ENCODE data around the gene PIP5KL1. TPM values are rescaled to one million over a fixed set of nuclear protein-coding genes. Genes with fewer than 3 reads are reported as not detected.

The PIP5KL1 gene
- total RNA-seq, 2 experiments from 2014 or later = 1.8 to 2.6 TPM

- peaks cover 6% of the 10 kb centered on the region for H3K36me3 Mint-ChIP-seq
- DNase-seq (no peak), ATAC-seq (no peak)
- CTCF ChIA-PET = interaction anchor here (0.9 to 4.4 kb wide), 15 partner anchors 8 to 184 kb away, joined by 3 to 42 read pairs (median 6); partner anchors contain the start of genes CDK9, SH2D3C and TOR2A
- H3K9me3 Mint-ChIP-seq (ENCODE audit: low read depth) = no peaks in the 10 kb centered on the region
- H3K4me1 Mint-ChIP-seq = peaks cover 66% of the 10 kb centered on the region
- H3K27ac Mint-ChIP-seq = peak overlapping the region; percentile 9
- H3K4me3 Mint-ChIP-seq = no peak overlapping the region
- peaks cover 5% of the 10 kb centered on the region for H3K27me3 Mint-ChIP-seq
Measured at GRCh38 chr9:127918183-127919107, 12.1 kb downstream of the PIP5KL1 start.

DNA sequence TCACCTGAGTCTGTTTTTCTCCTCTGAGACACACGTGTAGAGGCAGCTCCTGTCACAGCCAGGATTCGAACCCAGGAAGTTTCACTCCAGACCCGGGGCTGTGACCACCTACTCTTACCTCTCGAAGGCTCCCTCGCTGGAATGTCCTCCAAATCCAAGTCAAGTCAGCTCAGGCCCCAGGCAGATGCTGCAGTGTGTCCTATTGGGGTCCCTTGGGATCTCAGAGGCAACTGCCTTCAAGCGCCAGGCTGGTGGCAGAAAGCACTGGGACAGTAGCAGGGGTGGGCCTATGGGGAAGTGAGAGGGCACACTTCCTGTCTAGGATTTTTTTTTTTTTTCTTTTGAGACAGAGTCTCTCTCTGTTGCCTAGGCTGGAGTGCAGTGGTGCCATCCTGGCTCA lies 13.0 kb downstream of the PIP5KL1 start:
- Mint-ChIP-seq H3K4me3 (peak overlapping the region; percentile 81), H3K27me3 (peaks cover 5% of the 10 kb centered on the region), H3K27ac (peak overlapping the region; percentile 52), H3K9me3 (ENCODE audit: low read depth) (no peaks in the 10 kb centered on the region), H3K36me3 (peaks cover 11% of the 10 kb centered on the region), H3K4me1 (peaks cover 72% of the 10 kb centered on the region)
- DNase-seq = no peak
- CTCF ChIA-PET = interaction anchor here (0.9 to 4.2 kb wide), 11 partner anchors 10 to 183 kb away, joined by 3 to 26 read pairs (median 7); partner anchors contain the start of genes CDK9, SH2D3C, ST6GALNAC6 and TOR2A
- no peak for ATAC-seq

DNA sequence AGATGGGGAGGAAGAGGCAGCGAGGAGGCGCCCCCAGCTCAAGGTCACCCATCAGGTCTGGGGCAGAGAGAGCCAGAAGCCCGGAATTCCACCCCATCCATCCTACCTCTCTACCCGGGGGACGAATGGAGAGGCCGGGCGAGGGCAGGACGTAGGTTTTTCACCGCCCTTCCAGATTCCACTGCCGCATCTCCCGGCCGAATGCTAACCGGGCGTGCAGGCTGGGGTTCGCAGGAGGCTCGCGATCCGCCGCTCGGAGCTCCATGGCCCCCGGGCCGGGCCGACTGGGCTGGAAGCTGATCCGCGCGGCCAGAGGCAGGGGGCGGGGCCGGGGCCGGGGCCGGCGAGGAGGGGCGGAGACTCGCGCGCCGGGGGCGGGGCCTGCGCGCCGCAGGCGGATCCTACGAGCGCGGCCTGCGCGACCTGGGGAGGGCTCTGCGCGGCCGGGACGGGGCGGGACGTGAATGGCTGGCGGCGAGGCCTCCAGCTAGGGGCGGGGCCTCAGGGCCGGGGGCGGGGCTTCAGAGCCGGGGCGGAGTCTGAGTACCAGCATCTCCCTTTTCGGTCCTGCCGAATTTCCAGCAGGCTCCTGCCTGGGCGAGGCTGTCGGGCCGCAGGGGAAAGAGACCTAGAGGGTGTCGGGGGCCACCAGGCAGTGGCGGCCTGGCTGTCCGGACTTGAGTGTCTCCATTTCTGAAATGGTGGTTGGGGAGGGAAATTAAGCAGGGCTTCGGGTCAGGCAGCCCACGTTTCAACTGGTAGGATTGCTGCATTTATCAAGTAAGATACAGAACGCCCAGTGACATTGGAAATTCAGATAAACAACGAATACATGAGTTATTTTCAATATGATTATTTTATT lies 13.6 kb downstream of the PIP5KL1 start, which contains the start of gene ST6GALNAC4:
Gene ST6GALNAC4, minus strand, starts transcription at position 322 of the 862 bp plus-strand sequence. CDS start 622 bp downstream, outside the sequence.
- CTCF ChIA-PET = interaction anchor here (0.8 to 4.2 kb wide), 18 partner anchors 10 to 201 kb away, joined by 3 to 26 read pairs (median 5); partner anchors contain the start of genes CDK9, NAIF1, SH2D3C and SLC25A25
- peaks cover under 1% of the 10 kb centered on the region for H3K27me3 Mint-ChIP-seq
- H3K4me3 Mint-ChIP-seq = peak within 1 kb of the TSS; percentile 81
- peak within 1 kb of the TSS; percentile 91 for H3K27ac Mint-ChIP-seq
- H3K9me3 Mint-ChIP-seq (ENCODE audit: low read depth) = no peaks in the 10 kb centered on the region
- peak; percentile 94 for ATAC-seq
- DNase-seq = peak; percentile 96
- peaks cover 75% of the 10 kb centered on the region for H3K4me1 Mint-ChIP-seq
- peaks cover 18% of the 10 kb centered on the region for H3K36me3 Mint-ChIP-seq

DNA sequence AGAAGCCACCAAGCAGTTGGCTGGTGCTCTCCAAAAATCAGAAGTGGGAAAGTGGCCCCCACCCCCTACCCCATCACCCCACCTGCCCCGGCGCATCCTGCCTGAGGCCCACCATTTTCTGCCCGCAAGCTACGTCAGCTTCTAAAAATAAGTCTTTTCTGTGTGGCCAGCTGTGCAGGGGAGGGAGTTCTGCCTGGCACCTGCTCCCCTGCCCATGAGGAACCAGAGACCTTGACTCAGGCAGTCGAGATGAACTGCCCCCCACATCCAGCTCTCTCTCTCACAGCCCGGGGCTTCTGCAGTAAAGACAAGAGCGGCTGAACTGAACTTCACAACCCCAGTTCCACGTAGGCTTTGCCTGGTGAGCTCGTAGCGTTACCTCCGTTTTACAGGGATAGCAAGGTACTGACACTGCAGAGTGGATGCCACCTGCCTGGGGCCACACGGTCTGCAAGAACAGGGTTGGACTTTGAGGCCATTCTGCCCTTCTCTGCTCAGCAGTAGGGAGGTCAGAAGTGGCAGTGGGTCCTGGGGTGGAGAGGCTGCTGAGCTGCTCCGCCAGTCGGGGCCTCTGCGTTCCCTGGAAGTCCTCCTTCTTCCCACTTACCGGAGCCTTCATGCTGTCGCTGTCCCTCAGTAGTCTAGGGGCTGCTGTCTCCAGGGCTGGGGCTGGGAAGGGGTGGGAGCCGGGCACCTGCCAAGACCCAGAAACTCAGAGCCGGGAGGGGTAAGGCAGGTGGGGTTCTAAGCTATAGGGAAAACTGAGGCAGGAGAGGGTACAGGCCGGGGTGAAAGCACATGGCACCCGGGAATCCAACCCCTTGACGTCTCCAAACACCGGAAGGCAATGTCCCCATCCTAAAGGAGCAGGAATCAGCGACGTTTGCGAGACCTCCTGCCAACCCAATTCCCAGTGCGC lies 14.5 kb downstream of the PIP5KL1 start:
- Mint-ChIP-seq H3K27me3 (no peaks in the 10 kb centered on the region), H3K4me3 (peak overlapping the region; percentile 81), H3K36me3 (peaks cover 23% of the 10 kb centered on the region), H3K27ac (peak overlapping the region; percentile 91), H3K9me3 (ENCODE audit: low read depth) (no peaks in the 10 kb centered on the region), H3K4me1 (peaks cover 77% of the 10 kb centered on the region)
- ATAC-seq = peak; percentile 9
- CTCF ChIA-PET = interaction anchor here (0.6 to 4.2 kb wide), 20 partner anchors 10 to 202 kb away, joined by 3 to 26 read pairs (median 4); partner anchors contain the start of genes CDK9, NAIF1, SLC25A25 and ST6GALNAC6
- peak; percentile 83 for DNase-seq

- CTCF ChIA-PET = interaction anchor here (0.8 to 4.2 kb wide), 12 partner anchors 9 to 180 kb away, joined by 3 to 26 read pairs (median 6); partner anchors contain the start of genes CDK9, ST6GALNAC6 and TOR2A
- Mint-ChIP-seq H3K9me3 (ENCODE audit: low read depth) (no peaks in the 10 kb centered on the region), H3K4me1 (peaks cover 78% of the 10 kb centered on the region), H3K36me3 (peaks cover 27% of the 10 kb centered on the region), H3K27ac (peak overlapping the region; percentile 91), H3K27me3 (no peaks in the 10 kb centered on the region), H3K4me3 (peak overlapping the region; percentile 81)
- DNase-seq (no peak), ATAC-seq (no peak)
Measured at GRCh38 chr9:127915325-127915752, 15.2 kb downstream of the PIP5KL1 start.

DNA sequence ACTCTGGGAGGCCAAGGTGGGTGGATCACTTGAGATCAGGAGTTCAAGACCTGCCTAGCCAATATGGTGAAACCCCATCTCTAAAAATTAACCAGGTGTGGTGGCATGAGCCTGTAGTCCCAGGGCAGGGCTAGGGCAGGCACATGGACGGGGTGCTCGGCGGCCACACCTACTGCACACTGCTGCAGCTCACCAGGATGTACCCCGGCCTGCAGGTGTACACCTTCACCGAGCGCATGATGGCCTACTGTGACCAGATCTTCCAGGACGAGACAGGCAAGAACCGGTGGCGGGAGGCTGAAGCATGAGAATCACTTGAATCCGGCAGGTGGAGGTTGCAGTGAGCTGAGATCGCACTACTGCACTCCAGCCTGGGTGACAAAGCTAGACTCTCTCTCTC lies 16.9 kb downstream of the PIP5KL1 start:
- Mint-ChIP-seq H3K27me3 (no peaks in the 10 kb centered on the region), H3K4me1 (peaks cover 73% of the 10 kb centered on the region), H3K27ac (peak overlapping the region; percentile 69), H3K36me3 (peaks cover 31% of the 10 kb centered on the region), H3K4me3 (no peak overlapping the region), H3K9me3 (ENCODE audit: low read depth) (no peaks in the 10 kb centered on the region)
- CTCF ChIA-PET = interaction anchor here (0.6 to 1.5 kb wide), 2 partner anchors 44 to 1036 kb away, joined by 3 to 5 read pairs; no protein-coding TSS in a partner anchor
- DNase-seq (no peak), ATAC-seq (no peak)

DNA sequence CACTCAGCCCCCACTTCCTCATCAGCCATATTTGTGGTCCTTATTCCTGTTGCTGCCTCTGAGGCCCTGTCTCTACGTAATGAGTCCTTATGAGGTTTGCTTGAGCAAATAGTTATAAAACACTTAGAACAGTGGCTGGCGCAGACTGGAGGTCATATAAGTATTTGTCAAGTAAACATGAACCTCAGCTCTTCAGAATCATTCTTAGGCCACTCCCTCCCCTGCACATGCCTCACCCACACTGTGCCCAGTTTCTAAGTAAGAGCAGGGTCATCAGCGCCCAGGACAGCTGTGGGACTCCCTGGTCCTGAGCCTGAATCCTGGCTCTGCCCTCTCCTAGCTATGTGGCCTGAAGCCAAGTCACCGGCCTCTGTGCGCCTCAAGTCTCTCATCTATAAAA lies 17.7 kb downstream of the PIP5KL1 start:
- Mint-ChIP-seq H3K27me3 (no peaks in the 10 kb centered on the region), H3K9me3 (ENCODE audit: low read depth) (no peaks in the 10 kb centered on the region), H3K36me3 (peaks cover 34% of the 10 kb centered on the region), H3K4me1 (peaks cover 67% of the 10 kb centered on the region), H3K27ac (peak overlapping the region; percentile 98), H3K4me3 (no peak overlapping the region)
- ATAC-seq = no peak
- no peak for DNase-seq
- CTCF ChIA-PET = interaction anchor here (0.6 to 1.5 kb wide), 3 partner anchors 9 to 1035 kb away, joined by 3 to 5 read pairs (median 4); no protein-coding TSS in a partner anchor

GRCh38 chr9:127912296-127912695 lies 18.3 kb downstream of the PIP5KL1 start:
- H3K36me3 Mint-ChIP-seq = peaks cover 36% of the 10 kb centered on the region
- no peaks in the 10 kb centered on the region for H3K27me3 Mint-ChIP-seq
- H3K4me3 Mint-ChIP-seq = no peak overlapping the region
- no peak for DNase-seq
- peaks cover 65% of the 10 kb centered on the region for H3K4me1 Mint-ChIP-seq
- H3K27ac Mint-ChIP-seq = peak overlapping the region; percentile 98
- CTCF ChIA-PET = interaction anchor here (1.0 to 1.5 kb wide), 3 partner anchors 8 to 177 kb away, joined by 3 to 5 read pairs (median 4); partner anchors contain the start of gene TOR2A
- no peak for ATAC-seq
- no peaks in the 10 kb centered on the region for H3K9me3 Mint-ChIP-seq (ENCODE audit: low read depth)

GRCh38 chr9:127910613-127911205 lies 19.9 kb downstream of the PIP5KL1 start:
- H3K27me3 Mint-ChIP-seq = no peaks in the 10 kb centered on the region
- CTCF ChIA-PET = interaction anchor here (0.6 to 2.7 kb wide), 14 partner anchors 9 to 301 kb away, joined by 3 to 13 read pairs (median 4); partner anchors contain the start of genes CDK9, SH2D3C and TOR2A
- H3K27ac Mint-ChIP-seq = peak overlapping the region; percentile 98
- H3K4me1 Mint-ChIP-seq = peaks cover 72% of the 10 kb centered on the region
- DNase-seq (peak; percentile 40), ATAC-seq (no peak)
- H3K9me3 Mint-ChIP-seq (ENCODE audit: low read depth) = no peaks in the 10 kb centered on the region
- H3K4me3 Mint-ChIP-seq = peak overlapping the region; percentile 55
- peaks cover 36% of the 10 kb centered on the region for H3K36me3 Mint-ChIP-seq

- no peaks in the 10 kb centered on the region for H3K27me3 Mint-ChIP-seq
- H3K4me1 Mint-ChIP-seq = peaks cover 72% of the 10 kb centered on the region
- H3K36me3 Mint-ChIP-seq = peaks cover 38% of the 10 kb centered on the region
- H3K27ac Mint-ChIP-seq = no peak overlapping the region
- no peak for ATAC-seq
- CTCF ChIA-PET = interaction anchor here (0.7 to 2.7 kb wide), 10 partner anchors 10 to 175 kb away, joined by 3 to 13 read pairs (median 4); partner anchors contain the start of genes CDK9, SH2D3C and TOR2A
- no peaks in the 10 kb centered on the region for H3K9me3 Mint-ChIP-seq (ENCODE audit: low read depth)
- DNase-seq = no peak
- no peak overlapping the region for H3K4me3 Mint-ChIP-seq
Measured at GRCh38 chr9:127909839-127910273, 20.7 kb downstream of the PIP5KL1 start.

- Mint-ChIP-seq H3K9me3 (ENCODE audit: low read depth) (no peaks in the 10 kb centered on the region), H3K27ac (no peak overlapping the region)
- DNase-seq = no peak
Measured at GRCh38 chr9:127908660-127908926, 22.0 kb downstream of the PIP5KL1 start.

More at GRCh38 chr9:127908660-127908926, 22.0 kb downstream of the PIP5KL1 start:
- Mint-ChIP-seq H3K27me3 (no peaks in the 10 kb centered on the region), H3K4me3 (no peak overlapping the region), H3K36me3 (peaks cover 42% of the 10 kb centered on the region), H3K4me1 (peaks cover 71% of the 10 kb centered on the region)
- ATAC-seq = no peak
- CTCF ChIA-PET = no interaction called here

All from activated CD8-positive, alpha-beta memory T cell treated with anti-CD3 and anti-CD28 coated beads, Interleukin-2, amount 10 ng/mL, durations not matched to agents 7 days and 5 days (primary cell).